Epithelial cell of umbilical artery (primary cell): ENCODE data around the gene SETD6. TPM values are rescaled to one million over a fixed set of nuclear protein-coding genes. Genes with fewer than 3 reads are reported as not detected.

Experiments used
- total RNA-seq: library from RNA; depleted of rRNA; stranded (reverse); fragments of >200 nt; gene quantifications from 2 replicates; pipeline ENCODE4 v1.2.3, GENCODE V29; 2014

Gene SETD6, protein sequence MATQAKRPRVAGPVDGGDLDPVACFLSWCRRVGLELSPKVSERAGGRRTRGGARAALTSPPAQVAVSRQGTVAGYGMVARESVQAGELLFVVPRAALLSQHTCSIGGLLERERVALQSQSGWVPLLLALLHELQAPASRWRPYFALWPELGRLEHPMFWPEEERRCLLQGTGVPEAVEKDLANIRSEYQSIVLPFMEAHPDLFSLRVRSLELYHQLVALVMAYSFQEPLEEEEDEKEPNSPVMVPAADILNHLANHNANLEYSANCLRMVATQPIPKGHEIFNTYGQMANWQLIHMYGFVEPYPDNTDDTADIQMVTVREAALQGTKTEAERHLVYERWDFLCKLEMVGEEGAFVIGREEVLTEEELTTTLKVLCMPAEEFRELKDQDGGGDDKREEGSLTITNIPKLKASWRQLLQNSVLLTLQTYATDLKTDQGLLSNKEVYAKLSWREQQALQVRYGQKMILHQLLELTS
- 10.0 and 12.3 TPM in 2 replicates for total RNA-seq

GRCh38 chr16:58515125-58515870 is at the start of gene SETD6:
Gene SETD6 (plus strand): TSS chr16:58515517. CDS start chr16:58515538, 21 bp downstream.

GRCh38 chr16:58499615-58500351 is 15.5 kb upstream of the SETD6 start, which contains the start of gene NDRG4:
Gene NDRG4 (plus strand): TSS chr16:58500143. CDS start chr16:58500249, 106 bp downstream.

Other genes with a start within 250 kb of the SETD6 start
- not detected in 2 replicates for gene PRSS54, start 220.5 kb upstream of the SETD6 start, total RNA-seq
- 7.8 and 8.8 TPM in 2 replicates for gene GINS3, start 123.0 kb upstream of the SETD6 start, total RNA-seq
- gene NDRG4, start 15.4 kb upstream of the SETD6 start, total RNA-seq: 21.1 and 35.7 TPM in 2 replicates
- 81.9 and 93.3 TPM in 2 replicates for gene CNOT1, start 114.3 kb downstream of the SETD6 start, total RNA-seq
- 28.9 and 34.3 TPM in 2 replicates for gene SLC38A7, start 169.3 kb downstream of the SETD6 start, total RNA-seq
- gene GOT2, start 218.8 kb downstream of the SETD6 start, total RNA-seq: 50.0 and 62.2 TPM in 2 replicates